ENCODE results near the gene JOSD1. TPM values are rescaled to one million over a fixed set of nuclear protein-coding genes. Genes with fewer than 3 reads are reported as not detected.

The JOSD1 gene
- total RNA-seq, 2 donors from 2014 or later: 45.6 to 83.9 TPM

- H3K27ac ChIP-seq: peak overlapping the region; percentile 82 to 86
- TF ChIP-seq CTCF (IDR thresholded peaks at IDR 0.05): no peak
- H3K9me3 ChIP-seq: no peaks in the 10 kb centered on the region
- H3K27me3 ChIP-seq (replicated peaks; ENCODE audit: insufficient read depth): no peaks in the 10 kb centered on the region
- ATAC-seq (ENCODE audit: insufficient number of reproducible peaks, low FRiP score, low read depth) (no peak), DNase-seq (ENCODE audit: low spot score) (no peak)
- H3K36me3 ChIP-seq: peaks cover 79% of the 10 kb centered on the region
- H3K4me3 ChIP-seq: no peak overlapping the region
- H3K4me1 ChIP-seq (ENCODE audit: control insufficient read depth in 1 of 2, low read depth in 2 of 2): peaks cover 25 to 37% of the 10 kb centered on the region in 2 donors
Measured at GRCh38 chr22:38732251-38732815, 31.6 kb upstream of the JOSD1 start.

GRCh38 chr22:38731703-38732161, 31.0 kb upstream of the JOSD1 start:
- H3K9me3 ChIP-seq: no peaks in the 10 kb centered on the region
- TF ChIP-seq CTCF (IDR thresholded peaks at IDR 0.05): no peak
- H3K4me3 ChIP-seq: no peak overlapping the region
- peaks cover 79% of the 10 kb centered on the region for H3K36me3 ChIP-seq
- no peaks in the 10 kb centered on the region for H3K27me3 ChIP-seq (replicated peaks; ENCODE audit: insufficient read depth)
- ATAC-seq (ENCODE audit: insufficient number of reproducible peaks, low FRiP score, low read depth) (no peak), DNase-seq (ENCODE audit: low spot score) (no peak)
- H3K27ac ChIP-seq: peak overlapping the region; percentile 82 to 86
- peaks cover 25 to 37% of the 10 kb centered on the region in 2 donors for H3K4me1 ChIP-seq (ENCODE audit: control insufficient read depth in 1 of 2, low read depth in 2 of 2)

GRCh38 chr22:38730411-38730871, 29.7 kb upstream of the JOSD1 start:
- TF ChIP-seq CTCF (IDR thresholded peaks at IDR 0.05): no peak
- no peak overlapping the region for H3K27ac ChIP-seq
- no peak for ATAC-seq (ENCODE audit: insufficient number of reproducible peaks, low FRiP score, low read depth)
- H3K4me3 ChIP-seq: no peak overlapping the region
- H3K4me1 ChIP-seq (ENCODE audit: control insufficient read depth in 1 of 2, low read depth in 2 of 2): peaks cover 25 to 37% of the 10 kb centered on the region in 2 donors
- H3K36me3 ChIP-seq: peaks cover 79% of the 10 kb centered on the region
- no peaks in the 10 kb centered on the region for H3K27me3 ChIP-seq (replicated peaks; ENCODE audit: insufficient read depth)
- DNase-seq (ENCODE audit: low spot score): no peak
- H3K9me3 ChIP-seq: no peaks in the 10 kb centered on the region

- TF ChIP-seq CTCF (IDR thresholded peaks at IDR 0.05): no peak
- Histone ChIP-seq H3K27me3 (replicated peaks; ENCODE audit: insufficient read depth) (no peaks in the 10 kb centered on the region), H3K4me3 (no peak overlapping the region), H3K4me1 (ENCODE audit: control insufficient read depth in 1 of 2, low read depth in 2 of 2) (peaks cover 25 to 41% of the 10 kb centered on the region in 2 donors), H3K9me3 (no peaks in the 10 kb centered on the region), H3K36me3 (peaks cover 76% of the 10 kb centered on the region), H3K27ac (no peak overlapping the region)
- ATAC-seq (ENCODE audit: insufficient number of reproducible peaks, low FRiP score, low read depth) (no peak), DNase-seq (ENCODE audit: low spot score) (no peak)
Measured at GRCh38 chr22:38729946-38730345, 29.2 kb upstream of the JOSD1 start.

- peaks cover 22 to 37% of the 10 kb centered on the region in 2 donors for H3K4me1 ChIP-seq (ENCODE audit: control insufficient read depth in 1 of 2, low read depth in 2 of 2)
- H3K27me3 ChIP-seq (replicated peaks; ENCODE audit: insufficient read depth): no peaks in the 10 kb centered on the region
- no peak overlapping the region for H3K27ac ChIP-seq
- H3K36me3 ChIP-seq: peaks cover 72% of the 10 kb centered on the region
- no peak overlapping the region for H3K4me3 ChIP-seq
- no peak for ATAC-seq (ENCODE audit: insufficient number of reproducible peaks, low FRiP score, low read depth)
- H3K9me3 ChIP-seq: no peaks in the 10 kb centered on the region
- no peak for DNase-seq (ENCODE audit: low spot score)
- TF ChIP-seq CTCF (IDR thresholded peaks at IDR 0.05): no peak
Measured at GRCh38 chr22:38728871-38729796, 28.4 kb upstream of the JOSD1 start.
